ENCODE measurements around the gene RGS10.

DNA sequence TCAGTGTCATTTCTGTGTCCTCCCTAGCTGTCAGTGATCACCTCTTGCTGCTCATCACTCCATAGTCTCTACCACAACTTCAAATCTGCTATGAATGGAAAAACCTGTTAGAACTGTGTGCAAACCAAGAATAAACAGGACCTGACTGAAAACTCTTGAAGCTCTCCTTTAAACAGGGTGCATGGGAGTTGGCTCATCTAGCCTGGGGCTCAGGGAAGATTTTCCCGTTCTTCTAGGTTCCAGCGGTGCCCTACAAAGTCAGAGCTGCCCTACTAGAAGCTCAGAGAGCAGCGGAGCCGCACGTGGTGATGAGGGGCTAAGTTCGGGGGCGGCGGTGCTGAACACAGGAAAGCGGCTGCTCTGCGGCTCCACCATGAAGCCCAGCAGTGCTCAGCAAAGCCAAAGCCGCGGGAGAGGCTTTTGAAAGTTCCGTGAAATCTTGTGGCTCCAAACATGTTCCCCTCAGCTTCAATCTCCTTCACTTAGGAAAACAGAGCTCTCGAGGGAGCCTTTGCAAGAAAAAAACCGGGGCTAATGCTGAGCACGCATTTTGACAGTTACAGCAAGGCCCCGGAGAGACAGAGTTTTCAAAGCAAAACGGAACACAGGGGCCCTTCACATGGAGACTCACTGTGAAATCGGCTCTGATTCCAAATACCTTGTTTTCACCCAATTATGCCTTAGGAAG is 30.5 kb downstream of the RGS10 start:
- TF ChIP-seq, protein P1, sequence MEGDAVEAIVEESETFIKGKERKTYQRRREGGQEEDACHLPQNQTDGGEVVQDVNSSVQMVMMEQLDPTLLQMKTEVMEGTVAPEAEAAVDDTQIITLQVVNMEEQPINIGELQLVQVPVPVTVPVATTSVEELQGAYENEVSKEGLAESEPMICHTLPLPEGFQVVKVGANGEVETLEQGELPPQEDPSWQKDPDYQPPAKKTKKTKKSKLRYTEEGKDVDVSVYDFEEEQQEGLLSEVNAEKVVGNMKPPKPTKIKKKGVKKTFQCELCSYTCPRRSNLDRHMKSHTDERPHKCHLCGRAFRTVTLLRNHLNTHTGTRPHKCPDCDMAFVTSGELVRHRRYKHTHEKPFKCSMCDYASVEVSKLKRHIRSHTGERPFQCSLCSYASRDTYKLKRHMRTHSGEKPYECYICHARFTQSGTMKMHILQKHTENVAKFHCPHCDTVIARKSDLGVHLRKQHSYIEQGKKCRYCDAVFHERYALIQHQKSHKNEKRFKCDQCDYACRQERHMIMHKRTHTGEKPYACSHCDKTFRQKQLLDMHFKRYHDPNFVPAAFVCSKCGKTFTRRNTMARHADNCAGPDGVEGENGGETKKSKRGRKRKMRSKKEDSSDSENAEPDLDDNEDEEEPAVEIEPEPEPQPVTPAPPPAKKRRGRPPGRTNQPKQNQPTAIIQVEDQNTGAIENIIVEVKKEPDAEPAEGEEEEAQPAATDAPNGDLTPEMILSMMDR (IDR thresholded peaks at IDR 0.05; ENCODE audit: borderline replicate concordance, extremely low read depth, low read length, poor library complexity, severe bottlenecking) = no peak
- TF ChIP-seq EZH2 (IDR thresholded peaks at IDR 0.05; ENCODE audit: borderline replicate concordance, low read depth, low read length, severe bottlenecking) = no peak

Data from DND-41 (cell line).